Measurements from ENCODE around the gene SH3RF3. TPM values are rescaled to one million over a fixed set of nuclear protein-coding genes. Genes with fewer than 3 reads are reported as not detected.

SH3RF3 gene
- total RNA-seq, 1 donor from 2014 or later, result under 0.01 TPM

- peaks cover 2% of the 10 kb centered on the region for H3K27me3 ChIP-seq (ENCODE audit: control insufficient read depth, insufficient read depth, low read length)
- DNase-seq (ENCODE audit: low read depth), result no peak
- H3K4me3 ChIP-seq (ENCODE audit: low read depth, low read length), result no peak overlapping the region
- peak; percentile 100 for FAIRE-seq
- TF ChIP-seq, protein P1, sequence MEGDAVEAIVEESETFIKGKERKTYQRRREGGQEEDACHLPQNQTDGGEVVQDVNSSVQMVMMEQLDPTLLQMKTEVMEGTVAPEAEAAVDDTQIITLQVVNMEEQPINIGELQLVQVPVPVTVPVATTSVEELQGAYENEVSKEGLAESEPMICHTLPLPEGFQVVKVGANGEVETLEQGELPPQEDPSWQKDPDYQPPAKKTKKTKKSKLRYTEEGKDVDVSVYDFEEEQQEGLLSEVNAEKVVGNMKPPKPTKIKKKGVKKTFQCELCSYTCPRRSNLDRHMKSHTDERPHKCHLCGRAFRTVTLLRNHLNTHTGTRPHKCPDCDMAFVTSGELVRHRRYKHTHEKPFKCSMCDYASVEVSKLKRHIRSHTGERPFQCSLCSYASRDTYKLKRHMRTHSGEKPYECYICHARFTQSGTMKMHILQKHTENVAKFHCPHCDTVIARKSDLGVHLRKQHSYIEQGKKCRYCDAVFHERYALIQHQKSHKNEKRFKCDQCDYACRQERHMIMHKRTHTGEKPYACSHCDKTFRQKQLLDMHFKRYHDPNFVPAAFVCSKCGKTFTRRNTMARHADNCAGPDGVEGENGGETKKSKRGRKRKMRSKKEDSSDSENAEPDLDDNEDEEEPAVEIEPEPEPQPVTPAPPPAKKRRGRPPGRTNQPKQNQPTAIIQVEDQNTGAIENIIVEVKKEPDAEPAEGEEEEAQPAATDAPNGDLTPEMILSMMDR (IDR thresholded peaks at IDR 0.05; ENCODE audit: insufficient read depth, low read length, severe bottlenecking), result no peak
- no peaks in the 10 kb centered on the region for H3K36me3 ChIP-seq (ENCODE audit: control insufficient read depth, insufficient read depth, low read length)
These were observed 136.9 kb downstream of the SH3RF3 start for GRCh38 chr2:109265953-109266352.

DNA sequence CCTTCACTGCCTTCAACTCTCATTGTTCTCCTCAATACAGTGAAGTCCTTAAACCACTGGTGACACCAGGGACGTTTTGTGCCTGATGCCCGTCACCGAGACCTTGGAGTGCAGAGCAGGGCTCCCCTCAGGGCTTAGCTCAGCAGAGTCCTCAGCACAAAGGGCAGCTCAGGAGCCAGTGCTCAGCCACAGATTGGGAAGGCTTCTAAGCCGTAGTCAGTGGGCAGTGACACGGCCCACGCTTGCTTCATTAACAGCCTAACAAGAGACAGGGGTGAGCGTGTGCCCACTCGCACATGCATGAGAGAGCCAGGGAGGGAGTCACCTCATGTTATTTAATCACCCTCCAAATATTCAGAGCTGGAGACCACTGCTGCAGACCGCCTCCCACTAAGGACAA lies 137.5 kb downstream of the SH3RF3 start:
- peak; percentile 27 for DNase-seq (ENCODE audit: low read depth)
- Histone ChIP-seq H3K4me3 (ENCODE audit: low read depth, low read length) (no peak overlapping the region), H3K27me3 (ENCODE audit: control insufficient read depth, insufficient read depth, low read length) (peaks cover 2% of the 10 kb centered on the region), H3K36me3 (ENCODE audit: control insufficient read depth, insufficient read depth, low read length) (no peaks in the 10 kb centered on the region)
- FAIRE-seq, result no peak
- TF ChIP-seq, protein P1 (IDR thresholded peaks at IDR 0.05; ENCODE audit: insufficient read depth, low read length, severe bottlenecking), result no peak

DNA sequence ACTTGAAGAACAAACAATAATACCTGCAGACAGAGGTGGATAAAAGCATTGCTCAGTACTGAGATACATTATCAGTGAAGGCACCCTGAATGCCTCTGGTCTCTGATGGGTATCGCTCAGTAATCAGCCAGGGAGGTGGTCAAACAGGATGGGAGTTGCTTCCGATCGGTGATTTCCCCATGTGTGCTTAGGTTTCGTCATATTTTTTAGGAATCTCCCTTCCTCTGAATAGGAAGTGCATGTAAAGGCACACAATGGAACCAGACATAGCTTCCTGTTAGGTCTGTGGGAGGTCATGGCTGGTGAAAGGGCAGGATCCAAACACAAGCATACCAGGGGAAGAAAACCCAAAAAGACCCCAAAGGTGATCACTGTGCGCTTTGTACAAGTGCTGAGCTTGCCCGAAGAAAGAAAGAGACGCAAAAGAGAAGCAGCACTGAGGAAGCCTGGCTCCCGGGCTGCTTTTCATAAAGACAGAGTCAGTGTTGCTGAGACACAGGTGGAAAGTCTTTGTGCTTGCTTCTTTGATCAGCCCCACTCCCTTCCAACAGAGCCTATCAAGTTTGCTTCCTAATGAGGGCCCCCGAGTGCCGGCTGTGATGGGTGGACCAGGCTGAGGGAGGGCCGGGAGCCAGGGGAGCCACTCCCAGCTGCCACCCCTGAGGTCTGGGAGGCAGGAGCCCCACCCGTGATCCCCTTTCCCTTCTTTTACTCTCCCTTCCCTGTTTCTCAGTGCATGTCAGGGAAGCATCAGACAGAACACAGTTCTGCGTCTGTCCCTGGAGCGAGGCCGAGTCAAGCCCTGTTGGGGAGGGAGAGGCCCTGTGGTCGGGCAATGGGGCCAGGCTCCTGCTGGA lies 138.2 kb downstream of the SH3RF3 start:
- no peaks in the 10 kb centered on the region for H3K36me3 ChIP-seq (ENCODE audit: control insufficient read depth, insufficient read depth, low read length)
- H3K27me3 ChIP-seq (ENCODE audit: control insufficient read depth, insufficient read depth, low read length), result peaks cover 2% of the 10 kb centered on the region
- peak; percentile 81 for DNase-seq (ENCODE audit: low read depth)
- TF ChIP-seq, protein P1 (IDR thresholded peaks at IDR 0.05; ENCODE audit: insufficient read depth, low read length, severe bottlenecking), result no peak
- no peak overlapping the region for H3K4me3 ChIP-seq (ENCODE audit: low read depth, low read length)
- FAIRE-seq, result peak; percentile 64

GRCh38 chr2:109268916-109269315 lies 139.9 kb downstream of the SH3RF3 start:
- no peak for DNase-seq (ENCODE audit: low read depth)
- peaks cover 3% of the 10 kb centered on the region for H3K27me3 ChIP-seq (ENCODE audit: control insufficient read depth, insufficient read depth, low read length)
- no peaks in the 10 kb centered on the region for H3K36me3 ChIP-seq (ENCODE audit: control insufficient read depth, insufficient read depth, low read length)
- no peak overlapping the region for H3K4me3 ChIP-seq (ENCODE audit: low read depth, low read length)
- TF ChIP-seq, protein P1 (IDR thresholded peaks at IDR 0.05; ENCODE audit: insufficient read depth, low read length, severe bottlenecking), result no peak
- no peak for FAIRE-seq

DNA sequence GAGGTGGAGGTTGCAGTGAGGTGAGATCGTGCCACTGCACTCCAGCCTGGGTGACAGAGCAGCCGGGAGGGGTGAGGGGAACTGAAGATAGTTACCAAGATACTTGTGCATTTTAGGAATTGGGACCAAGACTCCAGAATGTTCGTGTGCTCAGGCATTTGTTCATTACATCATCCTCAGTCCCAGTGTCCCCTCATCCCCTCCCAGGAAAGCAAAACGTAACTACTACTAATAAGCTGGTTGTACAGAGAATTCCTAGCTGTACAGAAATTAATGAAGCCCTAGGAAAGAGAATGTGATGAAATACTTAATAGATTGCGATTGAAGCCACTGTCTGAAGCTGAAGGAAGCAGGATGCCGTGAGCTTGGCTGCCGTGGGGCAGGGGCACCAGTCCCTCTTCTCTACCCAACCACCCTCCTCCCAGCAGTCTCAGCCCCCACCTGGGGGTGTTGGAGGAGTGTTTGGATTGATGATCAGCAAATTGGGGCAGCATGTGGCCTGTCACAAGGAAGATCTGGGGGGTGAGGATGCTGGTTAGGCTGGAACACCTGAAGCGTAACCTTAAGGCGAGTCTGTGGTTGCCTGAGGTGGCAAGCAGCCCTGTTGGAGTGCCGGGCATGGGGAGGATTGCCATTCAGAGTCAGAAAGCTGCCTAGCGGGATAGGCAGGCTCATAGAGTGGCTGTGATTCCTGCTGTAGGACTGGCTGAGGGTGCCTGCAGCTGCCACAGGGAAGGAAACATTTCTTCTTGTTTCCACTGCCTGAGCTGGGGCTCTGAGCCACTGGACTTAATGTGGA lies 140.9 kb downstream of the SH3RF3 start:
- H3K27me3 ChIP-seq (ENCODE audit: control insufficient read depth, insufficient read depth, low read length), result peaks cover 3% of the 10 kb centered on the region
- H3K4me3 ChIP-seq (ENCODE audit: low read depth, low read length), result no peak overlapping the region
- TF ChIP-seq, protein P1 (IDR thresholded peaks at IDR 0.05; ENCODE audit: insufficient read depth, low read length, severe bottlenecking), result no peak
- no peaks in the 10 kb centered on the region for H3K36me3 ChIP-seq (ENCODE audit: control insufficient read depth, insufficient read depth, low read length)
- DNase-seq (ENCODE audit: low read depth) (no peak), FAIRE-seq (peak; percentile 73)

Data from bronchial epithelial cell (primary cell).